ENCODE data around the gene KIAA1328.

KIAA1328 gene

GRCh38 chr18:37254236-37254754 is 425.4 kb downstream of the KIAA1328 start:
- TF ChIP-seq CTCF (IDR thresholded peaks at IDR 0.05) (no peak), ZFX (IDR thresholded peaks at IDR 0.05; ENCODE audit: borderline replicate concordance) (no peak)
- no peak overlapping the region for H3K27ac ChIP-seq

- H3K27ac ChIP-seq, result no peak overlapping the region
- TF ChIP-seq CTCF (IDR thresholded peaks at IDR 0.05), result no peak
- no peak for TF ChIP-seq ZFX (IDR thresholded peaks at IDR 0.05; ENCODE audit: borderline replicate concordance)
Observed at GRCh38 chr18:37254973-37255372, 426.0 kb downstream of the KIAA1328 start.

DNA sequence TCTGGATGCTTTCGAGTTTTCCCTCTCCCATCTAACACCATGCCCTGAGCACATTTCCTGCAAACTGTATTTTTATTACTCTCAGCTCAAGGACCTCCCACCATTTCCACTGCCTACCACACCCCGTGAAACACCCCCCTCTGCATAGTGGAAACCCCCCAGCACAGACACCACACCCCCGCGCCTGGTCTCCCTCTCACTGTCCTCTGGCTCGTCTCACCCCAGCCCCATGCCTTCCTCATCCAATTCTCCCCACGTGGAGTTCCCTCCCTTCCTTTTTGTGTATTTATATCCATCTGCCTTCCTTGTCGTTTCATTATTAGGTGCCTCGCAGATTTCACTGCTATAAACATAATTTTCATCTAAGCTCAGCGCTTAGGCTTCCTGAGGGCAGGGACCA is 429.2 kb downstream of the KIAA1328 start:
- TF ChIP-seq CTCF (IDR thresholded peaks at IDR 0.05), result no peak
- no peak for TF ChIP-seq ZFX (IDR thresholded peaks at IDR 0.05; ENCODE audit: borderline replicate concordance)
- H3K27ac ChIP-seq, result no peak overlapping the region

- no peak for TF ChIP-seq CTCF (IDR thresholded peaks at IDR 0.05)
- no peak for TF ChIP-seq ZFX (IDR thresholded peaks at IDR 0.05; ENCODE audit: borderline replicate concordance)
- H3K27ac ChIP-seq, result no peak overlapping the region
Observed at GRCh38 chr18:37258819-37259218, 429.9 kb downstream of the KIAA1328 start.

- H3K27ac ChIP-seq, result no peak overlapping the region
- TF ChIP-seq CTCF (IDR thresholded peaks at IDR 0.05) (no peak), ZFX (IDR thresholded peaks at IDR 0.05; ENCODE audit: borderline replicate concordance) (no peak)
Observed at GRCh38 chr18:37259711-37260110, 430.8 kb downstream of the KIAA1328 start.

GRCh38 chr18:37260367-37261093 is 431.6 kb downstream of the KIAA1328 start:
- TF ChIP-seq ZFX (IDR thresholded peaks at IDR 0.05; ENCODE audit: borderline replicate concordance), result no peak
- TF ChIP-seq CTCF (IDR thresholded peaks at IDR 0.05), result no peak

GRCh38 chr18:37261246-37261840 is 432.4 kb downstream of the KIAA1328 start:
- H3K27ac ChIP-seq, result no peak overlapping the region
- no peak for TF ChIP-seq CTCF (IDR thresholded peaks at IDR 0.05)
- TF ChIP-seq ZFX (IDR thresholded peaks at IDR 0.05; ENCODE audit: borderline replicate concordance), result no peak

More at GRCh38 chr18:37260367-37261093, 431.6 kb downstream of the KIAA1328 start:
- no peak overlapping the region for H3K27ac ChIP-seq

Measured in 22Rv1 (cell line).